ENCODE data around the gene ACOX1. TPM values are rescaled to one million over a fixed set of nuclear protein-coding genes. Genes with fewer than 3 reads are reported as not detected.
A peak's percentile ranks its signal among the peaks of the same experiment; 100 is the strongest.

The ACOX1 gene
- total and polyA plus RNA-seq, 12 donors: 11.1 to 105 (median 92.1) TPM

- H3K4me3 ChIP-seq: no peak overlapping the region
- no peak for TF ChIP-seq CTCF (IDR thresholded peaks at IDR 0.05)
- no peaks in the 10 kb centered on the region for H3K9me3 ChIP-seq
- intact Hi-C loops (cut with DNase I): loop anchor here in 2 of 10 donors (5.0 to 10.0 kb wide), 2 partner anchors 46 to 79 kb away; partner anchors contain the start of gene MRPL38 (in 1 of the 2)
- WGBS, 2 donors: 73 to 76% methylated on average over 6 of the region's 6 CpGs
- H3K4me1 ChIP-seq: peaks cover 0 to 45% (median 15%) of the 10 kb centered on the region in 9 donors
- H3K36me3 ChIP-seq: peaks cover 0 to 18% (median 0%) of the 10 kb centered on the region in 9 donors
- no peaks in the 10 kb centered on the region for H3K27me3 ChIP-seq
- no peak for DNase-seq
- ATAC-seq: no peak
- no peak overlapping the region for H3K27ac ChIP-seq
Observed at GRCh38 chr17:75983501-75984181, 4.7 kb upstream of the ACOX1 start.

GRCh38 chr17:75981019-75981615 is 2.2 kb upstream of the ACOX1 start:
- Histone ChIP-seq H3K9me3 (no peaks in the 10 kb centered on the region), H3K4me3 (no peak overlapping the region), H3K36me3 (peaks cover 0 to 13% (median 0%) of the 10 kb centered on the region in 9 donors), H3K27me3 (no peaks in the 10 kb centered on the region), H3K4me1 (peaks cover 0 to 68% (median 35%) of the 10 kb centered on the region in 9 donors), H3K27ac (peak overlapping the region in 5 of 10 donors; percentile 96 to 99 (median 99))
- ATAC-seq (no peak), DNase-seq (no peak)
- TF ChIP-seq CTCF (IDR thresholded peaks at IDR 0.05): no peak
- 82 to 86% methylated on average over 7 of the region's 7 CpGs for WGBS, 2 donors
- intact Hi-C loops (cut with DNase I): loop anchor here in 2 of 10 donors (5.0 to 10.0 kb wide), 2 partner anchors 44 to 76 kb away; partner anchors contain the start of gene MRPL38 (in 1 of the 2)

- H3K36me3 ChIP-seq: peaks cover 0 to 13% (median 0%) of the 10 kb centered on the region in 9 donors
- TF ChIP-seq CTCF (IDR thresholded peaks at IDR 0.05): no peak
- DNase-seq (no peak), ATAC-seq (no peak)
- peak overlapping the region in 9 of 10 donors; percentile 70 to 97 (median 81) for H3K4me3 ChIP-seq
- intact Hi-C loops (cut with DNase I): loop anchor here in 2 of 10 donors (5.0 to 10.0 kb wide), 2 partner anchors 43 to 76 kb away; partner anchors contain the start of gene MRPL38 (in 1 of the 2)
- no peaks in the 10 kb centered on the region for H3K9me3 ChIP-seq
- no peaks in the 10 kb centered on the region for H3K27me3 ChIP-seq
- H3K4me1 ChIP-seq: peaks cover 0 to 75% (median 42%) of the 10 kb centered on the region in 9 donors
- H3K27ac ChIP-seq: peak overlapping the region; percentile 96 to 99 (median 98)
- WGBS, 2 donors: 87 to 92% methylated on average over 18 of the region's 18 CpGs
Observed at GRCh38 chr17:75980188-75981018, 1.4 kb upstream of the ACOX1 start.
